ENCODE measurements around the gene BICRA.

BICRA gene

DNA sequence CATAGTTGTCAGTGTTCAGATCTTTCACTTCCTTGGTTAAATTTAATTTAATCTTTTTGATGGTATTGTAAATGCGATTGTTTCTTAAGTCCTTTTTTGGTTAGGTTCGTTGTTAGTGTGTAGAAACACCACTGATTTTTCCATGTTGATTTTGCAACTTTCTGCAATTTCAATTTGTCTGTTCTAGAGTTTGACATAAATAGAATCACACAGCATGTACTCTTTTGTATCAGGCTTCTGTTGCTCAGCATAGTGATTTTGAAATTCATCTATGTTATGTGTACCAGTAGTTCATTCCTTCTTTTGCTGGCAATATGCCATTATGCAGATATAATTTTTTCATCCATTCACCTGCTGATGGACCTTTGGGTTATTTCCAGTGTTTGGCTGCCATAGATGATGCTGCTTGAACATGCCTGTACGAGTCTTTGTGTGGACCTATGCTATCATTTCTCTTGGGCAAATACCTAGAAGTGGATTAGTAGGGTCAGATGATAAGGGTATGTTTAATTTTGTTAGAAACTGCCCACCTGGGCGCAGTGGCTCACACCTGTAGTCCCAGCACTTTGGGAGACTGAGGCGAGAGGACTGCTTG, 33.1 kb downstream of the BICRA start:
- DNase-seq (ENCODE audit: low read depth), result no peak
- in situ Hi-C loops (cut with HindIII; ENCODE audit: low sequenced_read_pairs), result no loop called here
- TF ChIP-seq, protein P1, sequence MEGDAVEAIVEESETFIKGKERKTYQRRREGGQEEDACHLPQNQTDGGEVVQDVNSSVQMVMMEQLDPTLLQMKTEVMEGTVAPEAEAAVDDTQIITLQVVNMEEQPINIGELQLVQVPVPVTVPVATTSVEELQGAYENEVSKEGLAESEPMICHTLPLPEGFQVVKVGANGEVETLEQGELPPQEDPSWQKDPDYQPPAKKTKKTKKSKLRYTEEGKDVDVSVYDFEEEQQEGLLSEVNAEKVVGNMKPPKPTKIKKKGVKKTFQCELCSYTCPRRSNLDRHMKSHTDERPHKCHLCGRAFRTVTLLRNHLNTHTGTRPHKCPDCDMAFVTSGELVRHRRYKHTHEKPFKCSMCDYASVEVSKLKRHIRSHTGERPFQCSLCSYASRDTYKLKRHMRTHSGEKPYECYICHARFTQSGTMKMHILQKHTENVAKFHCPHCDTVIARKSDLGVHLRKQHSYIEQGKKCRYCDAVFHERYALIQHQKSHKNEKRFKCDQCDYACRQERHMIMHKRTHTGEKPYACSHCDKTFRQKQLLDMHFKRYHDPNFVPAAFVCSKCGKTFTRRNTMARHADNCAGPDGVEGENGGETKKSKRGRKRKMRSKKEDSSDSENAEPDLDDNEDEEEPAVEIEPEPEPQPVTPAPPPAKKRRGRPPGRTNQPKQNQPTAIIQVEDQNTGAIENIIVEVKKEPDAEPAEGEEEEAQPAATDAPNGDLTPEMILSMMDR (IDR thresholded peaks at IDR 0.05; ENCODE audit: low read depth, low read length, missing control alignments), result no peak
- no peak overlapping the region for H3K4me3 ChIP-seq (ENCODE audit: low read depth, low read length)

GRCh38 chr19:47643281-47643680, 34.3 kb downstream of the BICRA start:
- DNase-seq (ENCODE audit: low read depth), result no peak
- no peak overlapping the region for H3K4me3 ChIP-seq (ENCODE audit: low read depth, low read length)
- in situ Hi-C loops (cut with HindIII; ENCODE audit: low sequenced_read_pairs), result no loop called here
- TF ChIP-seq, protein P1 (IDR thresholded peaks at IDR 0.05; ENCODE audit: low read depth, low read length, missing control alignments), result no peak

- H3K4me3 ChIP-seq (ENCODE audit: low read depth, low read length), result no peak overlapping the region
- in situ Hi-C loops (cut with HindIII; ENCODE audit: low sequenced_read_pairs), result no loop called here
- TF ChIP-seq, protein P1 (IDR thresholded peaks at IDR 0.05; ENCODE audit: low read depth, low read length, missing control alignments), result no peak
- no peak for DNase-seq (ENCODE audit: low read depth)
These were observed 35.3 kb downstream of the BICRA start for GRCh38 chr19:47644199-47644598.

DNA sequence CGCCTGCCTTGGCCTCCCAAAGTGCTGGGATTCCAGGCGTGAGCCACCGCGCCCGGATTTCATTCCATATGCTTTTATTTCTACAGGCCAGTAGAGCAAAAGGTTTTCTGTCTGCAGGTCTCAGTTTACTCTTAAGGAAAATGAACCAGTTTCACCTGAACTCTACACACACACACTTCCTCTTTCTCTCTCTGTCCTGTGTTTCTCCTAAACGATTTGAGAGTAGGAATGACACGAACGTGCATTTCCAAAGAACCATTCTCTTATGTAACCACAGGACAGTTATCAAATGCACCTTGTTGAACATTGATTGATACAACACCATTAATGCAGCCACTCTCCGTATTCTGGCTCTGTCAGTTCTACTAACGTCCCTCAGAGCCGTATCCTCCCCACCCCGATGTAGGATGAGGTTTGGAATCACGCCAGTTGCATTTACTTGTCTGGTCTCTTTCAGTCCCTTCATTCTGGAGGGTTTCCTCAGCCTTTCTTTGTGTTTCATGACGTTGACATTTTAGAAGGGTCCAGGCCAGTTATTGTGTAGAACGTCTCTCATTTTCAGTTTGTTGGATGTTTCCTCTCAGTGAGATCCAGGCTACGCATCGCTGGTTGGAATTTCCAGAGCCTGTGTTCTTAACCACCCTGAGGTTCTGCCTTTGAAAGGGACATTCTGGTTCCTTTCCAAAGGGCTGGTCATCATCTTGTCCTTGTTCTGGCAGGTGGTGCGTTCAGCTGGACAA, 36.0 kb downstream of the BICRA start:
- H3K4me3 ChIP-seq (ENCODE audit: low read depth, low read length), result no peak overlapping the region
- in situ Hi-C loops (cut with HindIII; ENCODE audit: low sequenced_read_pairs), result no loop called here
- TF ChIP-seq, protein P1 (IDR thresholded peaks at IDR 0.05; ENCODE audit: low read depth, low read length, missing control alignments), result no peak
- DNase-seq (ENCODE audit: low read depth), result peak; percentile 28

GRCh38 chr19:47646924-47647323, 38.0 kb downstream of the BICRA start:
- no peak overlapping the region for H3K4me3 ChIP-seq (ENCODE audit: low read depth, low read length)
- TF ChIP-seq, protein P1 (IDR thresholded peaks at IDR 0.05; ENCODE audit: low read depth, low read length, missing control alignments), result no peak
- in situ Hi-C loops (cut with HindIII; ENCODE audit: low sequenced_read_pairs), result no loop called here
- no peak for DNase-seq (ENCODE audit: low read depth)

- H3K4me3 ChIP-seq (ENCODE audit: low read depth, low read length), result no peak overlapping the region
- TF ChIP-seq, protein P1 (IDR thresholded peaks at IDR 0.05; ENCODE audit: low read depth, low read length, missing control alignments), result no peak
- in situ Hi-C loops (cut with HindIII; ENCODE audit: low sequenced_read_pairs), result no loop called here
- DNase-seq (ENCODE audit: low read depth), result no peak
These were observed 40.7 kb downstream of the BICRA start for GRCh38 chr19:47649588-47649987.
